Stomach (tissue), 9 donors: ENCODE data around the gene CDC5L. TPM values are rescaled to one million over a fixed set of nuclear protein-coding genes. Genes with fewer than 3 reads are reported as not detected.
"Not testable (repeated sequence)": the region's sequence is repeated elsewhere in the genome, so short reads cannot be mapped to it uniquely, and the experiment has no call there.

ENCODE experiments used
- DNase-seq, 2 donors: peaks; one replicate each; pipeline versions ENCODE4 v3.0.0 to v3.0.0-alpha.2; 2013 to 2019
- H3K27ac ChIP-seq, 5 donors: fragments of 200-600 bp in 4 of 5; sonication (generic) in 4 of 5; one replicate each; pipeline ENCODE4 v1.5.1; 2013 to 2019; ENCODE audit warnings: mild to moderate bottlenecking in 1 of 5, moderate library complexity in 1 of 5
- H3K27me3 ChIP-seq, 3 donors: fragments of 200-600 bp; sonication (generic); one replicate each; pipeline ENCODE4 v1.5.1; 2017 to 2019; ENCODE audit warnings: mixed run types in 1 of 3
- H3K36me3 ChIP-seq, 4 donors: fragments of 200-600 bp; sonication (generic); 1 replicate in 3 of 4; 2 replicates in 1 of 4; pipeline ENCODE4 v1.5.1; 2016 to 2019
- H3K4me1 ChIP-seq, 4 donors: fragments of 200-600 bp; sonication (generic); one replicate each; pipeline ENCODE4 v1.5.1; 2016 to 2019
- H3K4me3 ChIP-seq, 4 donors: fragments of 200-600 bp; sonication (generic) in 3 of 4; one replicate each; pipeline ENCODE4 v1.5.1; 2016 to 2019; ENCODE audit warnings: mild to moderate bottlenecking in 1 of 4
- H3K9me3 ChIP-seq, 4 donors: fragments of 200-600 bp; sonication (generic); one replicate each; pipeline ENCODE4 v1.5.1; 2016 to 2019
- CTCF ChIP-seq, 7 experiments: fragments of 450-650 bp in 4 of 7; fragments of 200-600 bp in 3 of 7; sonication (generic) in 3 of 7; IDR thresholded peaks; one replicate each; pipeline ENCODE4 v1.5.1; 2016 to 2019; ENCODE audit warnings: antibody characterized with exemption in 7 of 7, control low read depth in 2 of 7, mild to moderate bottlenecking in 1 of 7
- EP300 ChIP-seq: sonication (generic); formaldehyde crosslinking; IDR thresholded peaks from one replicate; pipeline ENCODE4 v1.6.1; 2017; ENCODE audit warnings: antibody characterized with exemption
- POLR2A ChIP-seq, 4 donors: fragments of 450-650 bp; IDR thresholded peaks; one replicate each; pipeline ENCODE4 v1.6.1; 2016; ENCODE audit warnings: antibody characterized with exemption in 4 of 4, control low read depth in 2 of 4, mild to moderate bottlenecking in 1 of 4, moderate library complexity in 1 of 4
- POLR2AphosphoS5 ChIP-seq, 3 donors: sonication (generic); formaldehyde crosslinking; IDR thresholded peaks; one replicate each; pipeline ENCODE4 v1.6.1; 2016; ENCODE audit warnings: antibody characterized with exemption in 3 of 3
- WGBS, 5 donors: extraction: QIAGEN DNeasy Blood & Tissue Kit in 3 of 5; methylation state at CpG; one replicate each; pipeline versions ENCODE4 v1.1.5 to v1.1.7; 2013 to 2018; 5-methylcytosine and 5-hydroxymethylcytosine counted together
- intact Hi-C: fragments of 100-400 bp; cut with DNase I; formaldehyde crosslinking; loops from one replicate; pipeline ENCODE4 v1.15.1; 2023; ENCODE audit warnings: low total_unique reads
- polyA plus RNA-seq, 3 donors: library from polyadenylated mRNA; stranded (reverse); fragments of 200-250 nt; gene quantifications; one replicate each; pipeline ENCODE4 v1.2.3, GENCODE V29; 2013
- total RNA-seq, 5 donors: library from RNA; depleted of rRNA; stranded (reverse); fragments of >200 nt; gene quantifications; one replicate each; pipeline versions ENCODE4 v1.1.0 to v1.2.3, GENCODE V29; 2014 to 2016
- donor health status: healthy with polysubstance abuse.
- donor health status: Bipolar disorder and iron deficiency.
- donor health status: healthy.

Gene CDC5L
- total and polyA plus RNA-seq, 8 donors: 4.9 to 29.2 (median 8.2) TPM

GRCh38 chr6:44349904-44350649, 37.4 kb upstream of the CDC5L start:
- H3K4me1 ChIP-seq: no peaks in the 10 kb centered on the region
- H3K27ac ChIP-seq: no peak overlapping the region
- TF ChIP-seq POLR2A (IDR thresholded peaks at IDR 0.05) (no peak), POLR2AphosphoS5 (IDR thresholded peaks at IDR 0.05) (no peak), CTCF (IDR thresholded peaks at IDR 0.05) (no peak), EP300 (no peak)
- H3K9me3 ChIP-seq: no peaks in the 10 kb centered on the region
- intact Hi-C loops: no loop called here
- H3K4me3 ChIP-seq: no peak overlapping the region
- H3K36me3 ChIP-seq: no peaks in the 10 kb centered on the region
- 66 to 76% (median 71%) methylated on average over 6 of the region's 6 CpGs for whole genome bisulfite sequencing, 5 donors
- no peak for DNase-seq
- H3K27me3 ChIP-seq: peaks cover 0 to 14% (median 0%) of the 10 kb centered on the region in 3 donors

GRCh38 chr6:44350650-44350994, 36.9 kb upstream of the CDC5L start:
- intact Hi-C loops, H3K4me1 ChIP-seq, H3K27me3 ChIP-seq, DNase-seq, H3K27ac ChIP-seq, H3K9me3 ChIP-seq, H3K4me3 ChIP-seq, H3K36me3 ChIP-seq: not testable (repeated sequence)
- 51 to 59% (median 56%) methylated on average over 4 of the region's 4 CpGs for WGBS, 5 donors

GRCh38 chr6:44352259-44352658, 35.2 kb upstream of the CDC5L start:
- Histone ChIP-seq H3K9me3 (peaks cover 0 to 4% (median 0%) of the 10 kb centered on the region in 4 donors), H3K4me3 (no peak overlapping the region), H3K36me3 (no peaks in the 10 kb centered on the region), H3K4me1 (no peaks in the 10 kb centered on the region), H3K27me3 (no peaks in the 10 kb centered on the region), H3K27ac (no peak overlapping the region)
- 67 to 82% (median 75%) methylated on average over 4 of the region's 4 CpGs for WGBS, 5 donors
- TF ChIP-seq POLR2A (IDR thresholded peaks at IDR 0.05) (no peak), CTCF (IDR thresholded peaks at IDR 0.05) (no peak), POLR2AphosphoS5 (IDR thresholded peaks at IDR 0.05) (no peak), EP300 (no peak)
- intact Hi-C loops: no loop called here
- no peak for DNase-seq

GRCh38 chr6:44353336-44353735, 34.2 kb upstream of the CDC5L start:
- H3K9me3 ChIP-seq: peaks cover 0 to 4% (median 0%) of the 10 kb centered on the region in 4 donors
- H3K27me3 ChIP-seq: no peaks in the 10 kb centered on the region
- H3K36me3 ChIP-seq: no peaks in the 10 kb centered on the region
- intact Hi-C loops: no loop called here
- no peak overlapping the region for H3K27ac ChIP-seq
- H3K4me1 ChIP-seq: no peaks in the 10 kb centered on the region
- WGBS, 5 donors: 29 to 42% (median 33%) methylated on average over 2 of the region's 2 CpGs
- no peak overlapping the region for H3K4me3 ChIP-seq
- no peak for TF ChIP-seq POLR2AphosphoS5 (IDR thresholded peaks at IDR 0.05)
- no peak for TF ChIP-seq POLR2A (IDR thresholded peaks at IDR 0.05)
- TF ChIP-seq CTCF (IDR thresholded peaks at IDR 0.05): no peak
- TF ChIP-seq EP300: no peak
- DNase-seq: peak in 1 of 2 donors; percentile 74

GRCh38 chr6:44355640-44356039, 31.9 kb upstream of the CDC5L start:
- WGBS, 5 donors: 62 to 90% (median 80%) methylated on average over 4 of the region's 4 CpGs
- Histone ChIP-seq H3K27me3 (peaks cover 0 to 6% (median 0%) of the 10 kb centered on the region in 3 donors), H3K4me1 (no peaks in the 10 kb centered on the region), H3K9me3 (peaks cover 0 to 4% (median 0%) of the 10 kb centered on the region in 4 donors), H3K36me3 (no peaks in the 10 kb centered on the region), H3K27ac (no peak overlapping the region), H3K4me3 (no peak overlapping the region)
- DNase-seq: no peak
- intact Hi-C loops: no loop called here
- no peak for TF ChIP-seq POLR2A (IDR thresholded peaks at IDR 0.05)
- TF ChIP-seq EP300: no peak
- TF ChIP-seq CTCF (IDR thresholded peaks at IDR 0.05): no peak
- TF ChIP-seq POLR2AphosphoS5 (IDR thresholded peaks at IDR 0.05): no peak
